AML-193 (cell line): ENCODE data around the gene C13orf46.

ENCODE experiments used
- DNase-seq, 2 experiments: peaks; one replicate each; lab custom pipeline; 2025; lab: John Stamatoyannopoulos, UW

Gene C13orf46

DNA sequence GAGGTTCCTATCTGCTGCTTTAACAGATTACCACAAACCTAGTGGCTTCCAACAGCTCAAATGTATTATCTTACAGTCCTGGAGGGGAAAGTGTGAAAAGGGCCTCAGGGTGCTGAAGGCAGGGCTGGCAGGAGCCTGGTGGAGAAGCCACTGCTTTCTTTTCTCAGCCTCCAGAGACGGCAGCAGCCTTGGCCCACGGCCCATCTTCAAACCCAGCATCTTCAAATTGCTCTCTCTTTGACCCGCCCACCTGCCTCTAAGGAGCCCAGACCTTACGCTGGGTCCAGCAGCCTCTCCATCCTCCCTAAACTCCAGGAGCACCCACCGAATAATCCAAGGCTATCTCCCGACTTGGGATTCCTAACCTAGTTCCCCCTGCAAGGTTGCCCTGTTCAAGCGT lies 35.6 kb downstream of the C13orf46 start:
- no peak for DNase-seq

DNA sequence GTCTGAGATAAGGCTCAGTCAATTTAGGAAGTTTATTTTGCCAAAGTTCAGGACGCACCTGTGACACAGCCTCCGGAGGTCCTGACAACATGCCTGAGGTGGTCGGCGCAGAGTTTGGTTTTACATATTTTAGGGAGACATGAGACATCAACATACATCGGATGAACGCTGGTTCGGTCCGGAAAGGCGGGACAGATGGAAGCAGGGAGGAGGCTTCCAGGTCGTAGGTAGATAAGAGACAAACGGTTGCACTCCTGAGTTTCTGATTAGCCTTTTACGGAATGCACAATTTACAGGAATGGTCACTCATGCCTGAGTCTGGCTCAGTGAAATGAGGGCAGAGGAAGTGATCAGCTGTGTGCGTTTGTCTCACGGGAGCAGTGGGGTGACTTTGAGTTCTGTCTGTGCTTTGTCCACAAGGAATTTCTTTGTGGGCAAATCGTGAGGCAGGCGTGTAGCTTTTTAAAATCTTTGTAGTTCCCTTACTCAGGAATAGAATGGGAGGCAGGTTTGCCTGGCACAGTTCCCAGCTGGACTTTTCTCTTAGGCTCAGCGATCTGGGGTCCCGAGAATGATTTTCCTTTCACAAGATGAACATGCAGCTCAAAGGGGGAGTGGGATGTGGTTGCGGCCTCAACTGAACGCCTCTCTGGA lies 36.2 kb downstream of the C13orf46 start:
- DNase-seq = no peak

GRCh38 chr13:113937073-113937472 lies 36.8 kb downstream of the C13orf46 start:
- DNase-seq = no peak

GRCh38 chr13:113936166-113936965 lies 37.5 kb downstream of the C13orf46 start:
- DNase-seq = no peak

- DNase-seq = no peak
These were observed 38.7 kb downstream of the C13orf46 start for GRCh38 chr13:113935001-113935844.

GRCh38 chr13:113934576-113934975 lies 39.3 kb downstream of the C13orf46 start:
- no peak for DNase-seq

DNA sequence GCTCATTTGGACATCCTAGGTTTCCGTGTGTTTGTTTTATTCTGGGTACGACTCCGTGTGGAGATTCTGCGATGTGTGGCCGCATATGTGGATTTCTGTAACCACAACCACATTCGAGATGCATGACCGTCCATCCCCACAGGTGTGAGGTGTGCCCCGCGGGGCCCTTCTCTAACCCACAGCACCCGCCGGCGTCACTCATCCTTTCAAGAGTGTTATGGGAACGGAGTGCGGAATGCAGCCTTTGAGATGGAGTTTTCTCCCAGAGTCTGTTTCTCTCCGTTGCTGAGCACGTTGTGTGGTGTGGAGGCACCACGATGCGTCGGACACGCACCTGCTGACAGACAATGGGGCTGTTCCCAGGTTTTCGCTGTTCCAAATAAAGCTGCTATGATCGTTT lies 40.0 kb downstream of the C13orf46 start:
- no peak for DNase-seq

DNA sequence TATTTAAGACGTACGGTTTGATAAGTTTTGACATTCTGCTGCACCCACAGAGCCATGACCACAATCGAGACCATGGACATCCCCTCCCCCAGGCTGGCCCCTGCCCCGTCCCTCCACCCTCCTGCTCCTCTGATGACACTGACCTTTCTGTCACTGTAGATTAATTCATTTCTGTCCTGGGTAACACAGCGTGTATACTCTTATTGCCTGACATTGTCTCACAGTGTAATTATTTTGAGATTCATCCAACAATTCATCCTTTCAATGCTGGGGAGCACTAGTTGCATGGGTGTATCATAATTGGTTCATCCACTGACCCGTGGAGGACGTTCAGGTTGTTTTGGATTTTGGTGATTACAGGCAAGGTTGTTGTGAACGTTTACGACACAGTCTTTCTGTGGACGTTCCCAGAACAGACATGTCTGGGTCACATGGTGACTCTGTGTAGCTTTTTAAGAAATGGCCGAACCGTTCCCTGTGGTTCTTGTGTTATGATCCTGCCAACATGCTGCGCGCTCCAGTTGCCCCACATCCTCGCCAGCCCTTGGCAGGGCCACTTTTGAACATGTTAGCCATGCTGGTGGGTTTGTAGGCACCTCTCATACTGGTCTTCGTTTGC lies 41.9 kb downstream of the C13orf46 start:
- no peak for DNase-seq

DNA sequence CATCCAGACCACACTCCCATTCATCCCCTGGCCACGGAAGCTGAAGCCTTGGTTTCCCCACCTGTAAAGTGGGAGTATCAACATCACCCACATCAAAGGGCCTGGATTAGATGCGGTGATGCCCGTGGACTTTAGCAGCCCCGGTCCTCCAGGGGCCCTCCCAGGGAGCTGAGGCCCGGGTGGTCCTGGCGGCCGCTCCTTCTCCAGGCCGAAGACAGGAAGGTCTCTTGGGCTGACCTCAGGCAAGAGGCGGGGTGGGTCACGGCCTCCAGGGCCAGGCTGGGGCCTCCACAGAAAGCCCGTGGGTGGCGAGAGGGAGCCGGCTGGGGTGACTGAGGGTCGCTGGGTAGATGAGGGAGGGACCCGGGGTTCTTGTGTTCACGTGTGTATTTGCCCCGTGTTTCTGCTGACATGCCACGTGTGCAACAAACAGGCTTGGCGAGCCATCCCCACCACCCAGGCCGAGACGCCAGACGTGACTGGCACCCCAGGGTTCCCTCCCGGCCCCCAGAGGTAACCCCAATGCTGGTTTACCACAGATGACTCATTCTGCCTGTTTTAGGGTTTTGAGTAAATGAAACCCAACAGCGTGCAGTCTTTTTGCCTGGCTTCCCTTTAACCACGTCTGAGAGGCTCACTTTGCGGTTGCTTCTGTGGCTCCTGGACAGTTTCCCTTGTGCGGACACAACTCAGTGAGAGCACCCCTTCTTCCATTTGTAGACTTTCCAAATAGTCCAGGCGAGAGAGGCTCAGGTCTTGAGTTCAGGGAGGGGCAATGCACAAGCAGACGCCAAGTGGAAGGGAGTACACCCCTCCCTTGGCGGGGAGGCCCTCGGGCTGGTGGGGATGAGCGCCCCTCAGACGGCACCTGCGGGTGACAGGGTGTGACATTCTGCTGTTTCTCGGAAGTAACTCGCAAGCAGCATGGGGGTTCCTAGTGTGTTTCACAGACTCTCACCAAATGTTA lies 42.9 kb downstream of the C13orf46 start:
- DNase-seq = no peak

- no peak for DNase-seq
These were observed 44.0 kb downstream of the C13orf46 start for GRCh38 chr13:113929628-113930615.

DNA sequence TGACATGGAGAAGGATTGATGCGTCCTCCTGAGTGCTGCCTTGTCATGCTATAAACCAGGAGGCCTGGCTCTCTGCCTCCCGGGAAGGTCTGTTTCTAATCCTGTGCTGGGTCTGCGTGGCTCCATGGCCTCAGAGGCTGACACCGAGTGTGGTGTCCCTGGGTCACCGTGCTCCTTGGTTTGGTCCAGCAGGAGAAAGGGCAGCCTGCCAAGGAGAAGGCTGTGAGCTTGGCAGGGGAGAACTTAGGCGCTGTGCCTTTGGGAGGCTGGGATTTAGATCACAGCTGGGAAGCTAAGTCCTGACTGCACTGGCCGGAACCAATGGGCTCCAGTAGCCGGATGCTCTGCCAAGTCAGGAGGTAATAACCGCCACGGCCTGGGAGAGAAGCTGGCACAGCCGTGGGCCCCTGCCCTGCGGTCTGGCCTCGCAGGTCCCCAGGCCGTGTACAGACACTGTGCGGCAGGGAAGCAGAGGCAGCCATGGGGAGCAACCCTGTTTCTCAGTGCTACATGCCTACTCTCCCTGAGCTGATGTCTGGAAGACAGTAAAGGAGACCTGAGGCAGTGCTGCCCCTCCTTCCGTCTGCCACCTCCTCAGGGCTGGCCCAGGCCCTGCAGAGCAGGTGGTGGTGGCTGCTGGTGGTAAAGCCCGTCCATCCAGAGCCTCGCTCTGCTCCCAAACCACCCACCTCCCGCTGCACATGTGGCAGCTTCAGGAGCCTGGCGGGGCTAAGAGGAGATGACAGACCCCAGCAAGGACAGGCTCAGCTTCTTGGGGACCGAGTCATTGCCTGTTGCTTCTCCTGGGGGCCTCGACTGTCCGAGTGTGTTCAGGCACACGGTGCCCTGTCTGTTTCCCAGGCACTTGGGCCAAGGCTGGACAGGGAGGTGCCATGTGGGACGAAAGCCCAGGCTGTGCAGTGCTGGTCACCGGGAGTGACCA lies 44.9 kb downstream of the C13orf46 start:
- DNase-seq = no peak

- no peak for DNase-seq
These were observed 46.0 kb downstream of the C13orf46 start for GRCh38 chr13:113927661-113928581.

DNA sequence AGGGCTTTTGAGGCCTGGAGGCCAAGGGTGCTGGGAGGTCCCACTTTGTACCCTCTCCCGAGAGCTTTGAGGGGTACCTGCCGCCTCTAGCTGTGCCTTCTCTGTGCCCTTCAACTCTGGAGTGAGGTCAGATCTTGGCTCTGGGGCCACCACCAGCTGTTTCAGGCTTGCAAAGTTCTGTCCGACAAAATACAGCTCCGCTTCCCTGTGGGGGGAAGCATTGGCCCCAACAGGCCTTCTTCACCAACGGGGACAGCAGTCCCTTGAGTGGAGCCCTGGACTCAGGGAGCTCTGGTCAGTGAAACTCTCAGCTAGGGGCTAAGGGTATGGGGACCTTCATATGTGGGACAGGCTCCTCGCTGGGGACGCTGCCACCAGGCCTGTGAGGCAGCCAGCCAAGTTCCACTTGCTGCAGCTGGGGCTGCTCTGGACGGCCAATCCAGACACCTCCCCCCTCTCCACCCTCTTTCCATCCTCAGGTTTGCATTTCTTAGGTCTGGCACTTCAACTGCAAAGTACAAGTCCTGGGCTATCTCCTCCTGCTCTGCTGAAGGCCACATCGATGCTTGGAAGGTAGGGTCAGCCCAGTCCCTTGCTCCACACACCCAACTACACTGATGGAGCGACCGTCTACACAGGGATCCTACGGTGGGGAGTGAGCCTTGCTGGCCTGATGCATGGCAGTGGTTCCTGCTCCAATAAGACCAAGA lies 46.8 kb downstream of the C13orf46 start:
- no peak for DNase-seq

GRCh38 chr13:113926301-113926761 lies 47.5 kb downstream of the C13orf46 start:
- DNase-seq = no peak

DNA sequence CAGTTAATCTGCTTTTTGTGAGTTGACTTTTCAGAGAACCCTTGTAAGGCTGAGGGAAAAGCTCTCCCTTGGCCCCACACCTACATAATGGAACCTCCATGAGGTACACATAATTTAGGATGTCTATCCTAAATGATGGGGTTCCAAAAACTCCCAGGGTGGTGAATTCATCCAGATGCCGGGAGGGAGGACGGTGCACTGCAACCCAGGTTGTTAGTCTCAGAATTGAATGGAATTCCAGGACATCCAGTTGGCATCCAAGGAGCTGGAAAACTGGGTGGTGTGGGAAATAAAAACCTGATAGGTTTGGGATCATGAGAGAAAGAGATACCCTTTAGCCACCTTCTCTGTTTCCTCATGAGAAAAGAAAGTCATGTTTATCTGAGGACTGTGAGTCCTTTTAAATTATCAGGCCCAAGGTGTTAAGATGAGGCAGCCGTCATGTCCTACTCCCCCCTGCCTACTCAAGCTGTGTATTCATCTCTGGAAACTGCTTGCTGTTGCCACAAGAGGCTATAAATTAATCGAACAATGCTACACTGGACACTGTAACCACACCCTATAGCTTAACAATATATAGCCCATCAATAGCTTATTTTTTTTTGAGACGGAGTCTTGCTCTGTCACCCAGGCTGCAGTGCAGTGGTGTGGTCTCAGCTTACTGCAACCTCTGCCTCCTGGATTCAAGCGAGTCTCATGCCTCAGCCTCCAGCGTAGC lies 49.5 kb downstream of the C13orf46 start:
- DNase-seq = no peak
